ENCODE results near the gene TOP1. TPM values are rescaled to one million over a fixed set of nuclear protein-coding genes. Genes with fewer than 3 reads are reported as not detected.
"Not testable (repeated sequence)": the region's sequence is repeated elsewhere in the genome, so short reads cannot be mapped to it uniquely, and the experiment has no call there.

Gene TOP1
- total RNA-seq, 2 donors from 2014 or later = 64.3 to 65.7 TPM

- DNase-seq = no peak
- ATAC-seq = no peak
- intact Hi-C loops (cut with DNase I, micrococcal nuclease) = no loop called here
These were observed 82.4 kb downstream of the TOP1 start for GRCh38 chr20:41110930-41111577.

GRCh38 chr20:41111578-41111951 lies 82.9 kb downstream of the TOP1 start:
- ATAC-seq (no peak), DNase-seq (no peak)
- intact Hi-C loops (cut with DNase I, micrococcal nuclease) = no loop called here

DNA sequence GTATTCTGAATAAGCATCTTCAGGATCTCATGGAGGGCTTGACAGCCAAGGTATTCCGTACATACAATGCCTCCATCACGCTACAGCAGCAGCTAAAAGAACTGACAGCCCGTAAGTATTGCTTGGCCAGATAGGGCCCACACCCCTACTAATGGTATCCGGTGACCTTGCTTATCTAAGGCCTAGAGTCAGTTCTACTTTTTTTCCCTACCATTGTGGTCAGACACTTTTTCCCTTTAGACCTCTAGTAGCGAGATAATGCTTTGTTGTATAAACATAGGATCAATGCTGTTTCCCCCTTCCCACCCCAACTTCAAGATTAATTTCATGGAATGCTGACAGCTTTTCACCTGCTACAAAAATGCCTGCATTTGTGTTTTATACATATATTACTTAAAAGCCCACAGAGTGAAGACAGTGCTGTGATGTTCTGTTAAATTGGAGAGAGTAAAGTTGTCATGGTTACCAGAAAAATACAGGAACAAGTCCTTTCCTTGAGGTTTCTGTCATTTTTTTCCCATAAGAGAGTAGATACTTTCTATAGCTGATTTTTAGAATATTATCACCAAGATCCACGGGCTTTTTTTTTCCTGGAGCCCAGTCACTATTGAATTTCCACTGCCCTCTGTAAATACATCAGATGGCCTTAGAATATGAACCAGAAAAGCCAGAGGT lies 87.8 kb downstream of the TOP1 start:
- intact Hi-C loops (cut with DNase I, micrococcal nuclease) = no loop called here
- DNase-seq (no peak), ATAC-seq (no peak)

GRCh38 chr20:41118159-41118558 lies 89.5 kb downstream of the TOP1 start:
- ATAC-seq; DNase-seq; intact Hi-C loops (cut with DNase I, micrococcal nuclease): not testable (repeated sequence)

DNA sequence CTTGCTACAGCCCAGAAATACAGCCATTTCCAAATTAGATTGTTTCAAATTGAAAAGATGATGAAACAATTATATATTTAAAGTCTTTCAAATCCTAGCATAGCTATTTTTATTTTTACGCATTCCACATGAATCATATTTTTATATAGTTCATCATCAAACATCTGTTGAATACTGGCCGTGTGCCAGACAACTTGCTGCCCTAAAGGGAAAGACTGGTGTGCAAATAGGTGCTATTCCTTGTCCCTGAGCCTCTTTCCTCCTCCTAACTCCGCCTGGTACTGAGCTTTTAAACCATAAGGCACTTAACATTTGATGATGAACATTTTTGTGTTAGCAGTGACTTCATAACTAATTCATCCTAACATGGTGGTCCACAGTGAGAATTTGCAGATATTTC lies 90.0 kb downstream of the TOP1 start:
- peak; percentile 36 for ATAC-seq
- DNase-seq = no peak
- intact Hi-C loops (cut with DNase I, micrococcal nuclease) = no loop called here

GRCh38 chr20:41119614-41120561 lies 91.3 kb downstream of the TOP1 start:
- peak; percentile 60 for ATAC-seq
- intact Hi-C loops (cut with DNase I, micrococcal nuclease) = no loop called here
- no peak for DNase-seq

DNA sequence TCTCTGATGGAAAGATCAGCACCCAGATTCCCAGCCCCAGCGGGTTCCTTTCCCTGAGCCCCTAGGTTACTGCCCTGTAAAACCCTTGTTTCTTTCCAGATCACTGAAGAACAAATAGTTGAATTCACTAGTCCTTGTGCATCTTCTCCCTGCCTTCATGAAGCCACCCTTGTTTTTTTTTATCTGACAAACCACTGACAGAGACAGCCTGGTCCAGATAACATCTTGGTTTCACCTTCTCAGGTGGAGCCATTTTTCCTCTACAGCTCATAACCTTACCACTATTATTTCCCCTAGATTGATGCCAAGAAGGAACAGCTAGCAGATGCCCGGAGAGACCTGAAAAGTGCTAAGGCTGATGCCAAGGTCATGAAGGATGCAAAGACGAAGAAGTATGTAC lies 92.8 kb downstream of the TOP1 start:
- DNase-seq (no peak), ATAC-seq (no peak)
- intact Hi-C loops (cut with DNase I, micrococcal nuclease) = no loop called here

GRCh38 chr20:41123631-41124030 lies 95.0 kb downstream of the TOP1 start:
- intact Hi-C loops (cut with DNase I, micrococcal nuclease) = no loop called here
- ATAC-seq (no peak), DNase-seq (no peak)

DNA sequence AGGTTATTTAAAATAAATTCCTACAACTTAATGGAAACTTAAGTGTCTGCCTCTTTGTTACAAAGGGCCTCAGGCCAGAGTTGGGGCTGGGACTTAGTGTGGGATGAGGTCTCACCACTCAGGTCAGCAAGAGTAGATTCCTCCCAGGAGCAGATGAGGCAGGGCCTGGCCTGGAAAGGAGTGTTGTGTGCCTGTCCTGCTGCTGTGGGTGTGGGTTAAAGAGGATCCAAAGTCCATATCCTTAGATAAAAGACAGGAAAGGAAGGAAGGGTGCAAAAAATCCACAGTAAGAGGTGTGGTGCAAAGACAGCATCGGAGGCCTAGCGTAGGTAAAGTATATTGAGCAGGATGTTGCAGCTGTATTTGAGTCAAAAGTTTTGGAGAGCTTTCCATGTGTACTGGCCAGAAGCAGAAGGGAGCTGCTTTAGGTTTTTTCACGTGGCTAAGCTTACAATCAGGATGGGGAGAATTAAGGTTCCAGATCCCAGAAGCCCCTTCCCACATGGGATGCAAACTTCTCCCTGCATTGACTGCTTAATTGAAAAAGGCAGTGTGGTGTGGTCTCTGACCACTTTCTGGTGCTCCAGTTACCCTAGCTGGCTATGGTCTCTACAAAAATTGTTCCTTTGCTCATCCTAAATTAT lies 96.0 kb downstream of the TOP1 start:
- DNase-seq (peak; percentile 49 to 58), ATAC-seq (peak; percentile 96)
- intact Hi-C loops (cut with DNase I, micrococcal nuclease) = no loop called here

- ATAC-seq = no peak
- DNase-seq = no peak
- intact Hi-C loops (cut with DNase I, micrococcal nuclease) = no loop called here
These were observed 97.2 kb downstream of the TOP1 start for GRCh38 chr20:41125530-41126457.

DNA sequence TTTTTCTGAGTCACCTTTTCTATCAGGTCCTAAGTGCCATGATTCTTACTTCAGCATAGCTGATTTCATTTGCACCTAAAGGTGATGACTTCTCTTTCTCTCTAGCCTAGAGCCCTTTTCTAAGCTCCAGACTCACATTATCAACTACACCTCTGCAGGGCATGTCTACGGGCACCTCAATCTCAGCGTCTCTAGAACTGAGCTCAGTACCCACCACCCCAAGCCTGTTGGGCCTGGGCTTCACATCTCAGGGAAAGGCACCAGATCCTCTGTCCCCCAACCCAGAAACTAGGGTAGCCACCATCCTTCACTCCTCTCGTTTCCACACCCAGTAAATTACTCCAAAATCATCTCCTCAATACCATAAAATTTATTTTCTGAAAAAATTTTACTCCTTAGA lies 98.1 kb downstream of the TOP1 start:
- DNase-seq (no peak), ATAC-seq (no peak)
- intact Hi-C loops (cut with DNase I, micrococcal nuclease) = no loop called here

GRCh38 chr20:41128317-41128716 lies 99.7 kb downstream of the TOP1 start:
- ATAC-seq; DNase-seq; intact Hi-C loops (cut with DNase I, micrococcal nuclease): not testable (repeated sequence)

- no peak for DNase-seq
- no peak for ATAC-seq
- intact Hi-C loops (cut with DNase I, micrococcal nuclease) = no loop called here
These were observed 103.2 kb downstream of the TOP1 start for GRCh38 chr20:41131594-41132387.

DNA sequence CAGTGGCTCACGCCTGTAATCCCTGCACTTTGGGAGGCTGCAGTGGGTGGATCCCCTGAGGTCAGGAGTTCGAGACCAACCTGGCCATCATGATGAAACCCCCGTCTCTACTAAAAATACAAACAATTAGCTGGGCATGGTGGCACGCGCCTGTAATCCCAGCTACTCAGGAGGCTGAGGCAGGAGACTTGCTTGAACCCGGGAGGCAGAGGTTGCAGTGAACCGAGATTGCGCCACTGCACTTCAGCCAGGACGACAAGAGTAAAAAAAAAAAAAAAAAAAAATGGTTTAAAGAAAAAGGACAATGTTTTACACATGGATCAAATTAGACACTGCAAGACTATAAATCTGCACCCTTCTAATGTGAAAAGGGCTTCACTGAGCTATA lies 103.8 kb downstream of the TOP1 start:
- intact Hi-C loops (cut with DNase I, micrococcal nuclease); DNase-seq; ATAC-seq: not testable (repeated sequence)

- DNase-seq = no peak
- intact Hi-C loops (cut with DNase I, micrococcal nuclease) = no loop called here
- ATAC-seq = no peak
These were observed 105.2 kb downstream of the TOP1 start for GRCh38 chr20:41133709-41134361.

GRCh38 chr20:41134362-41135186 lies 106.0 kb downstream of the TOP1 start:
- intact Hi-C loops (cut with DNase I, micrococcal nuclease) = no loop called here
- DNase-seq = no peak
- no peak for ATAC-seq
